SH-SY5Y (cell line): ENCODE data around the gene DHDDS.

Source experiments
- GATA2 ChIP-seq: IDR thresholded peaks from 2 replicates; pipeline ENCODE4 v1.6.1; 2011; ENCODE audit warnings: mild to moderate bottlenecking, low read depth, low read length
- GATA3 ChIP-seq: IDR thresholded peaks from 2 replicates; pipeline ENCODE4 v1.6.1; 2011; ENCODE audit warnings: low read depth, mild to moderate bottlenecking, low read length, moderate library complexity

DNA sequence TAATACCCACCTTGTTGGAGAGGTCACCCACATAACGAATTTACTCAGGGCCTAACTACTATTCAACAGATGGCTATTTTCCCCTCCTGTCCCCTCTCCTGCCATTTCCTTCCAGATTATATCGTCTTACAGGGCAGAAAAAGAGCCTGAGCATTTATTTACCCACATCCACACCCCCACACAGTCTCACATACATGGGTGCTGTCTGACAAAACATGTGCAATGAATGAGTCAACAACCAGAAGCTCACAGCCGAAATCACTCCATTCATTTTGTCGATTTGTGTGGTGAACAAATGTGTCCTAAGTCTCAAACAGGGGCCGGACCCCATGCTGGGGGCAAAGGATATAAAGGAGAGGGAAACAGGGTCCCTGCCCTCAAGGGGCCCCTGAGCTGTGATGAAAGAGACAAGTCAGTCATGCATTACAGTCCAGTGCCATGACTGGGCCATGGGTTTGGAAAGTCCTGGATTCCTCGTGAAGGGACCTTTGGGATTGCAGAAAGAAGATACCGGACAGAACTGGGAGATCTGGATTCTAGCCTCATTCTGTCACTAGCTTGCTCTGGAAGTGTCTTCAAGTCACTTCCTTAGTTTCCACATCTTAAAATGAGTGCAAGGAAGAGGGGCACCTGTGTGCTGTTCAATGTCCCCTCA, 43.2 kb upstream of the DHDDS start:
- TF ChIP-seq GATA3 (no peak), GATA2 (no peak)
